Uterus (tissue), 4 donors: Measurements from ENCODE around the gene DENND4B. TPM values are rescaled to one million over a fixed set of nuclear protein-coding genes. Genes with fewer than 3 reads are reported as not detected.

Experiments used
- DNase-seq, 2 donors: peaks; one replicate each; pipeline ENCODE4 v3.0.0-alpha.2; 2019 to 2020
- H3K27ac ChIP-seq, 2 donors: fragments of 200-600 bp; sonication (generic); 1 replicate in 1 of 2; 2 replicates in 1 of 2; pipeline ENCODE4 v1.5.1; 2016 to 2018
- H3K27me3 ChIP-seq, 2 donors: fragments of 200-600 bp; sonication (generic); one replicate each; pipeline ENCODE4 v1.5.1; 2018 to 2019; ENCODE audit warnings: control low read depth in 1 of 2
- H3K36me3 ChIP-seq, 2 donors: fragments of 200-600 bp; sonication (generic); one replicate each; pipeline ENCODE4 v1.5.1; 2019; ENCODE audit warnings: control low read depth in 1 of 2
- H3K4me1 ChIP-seq, 2 donors: fragments of 200-600 bp; sonication (generic); one replicate each; pipeline ENCODE4 v1.5.1; 2018 to 2019; ENCODE audit warnings: control low read depth in 1 of 2
- H3K4me3 ChIP-seq, 2 donors: fragments of 200-600 bp; sonication (generic); 1 replicate in 1 of 2; 2 replicates in 1 of 2; pipeline ENCODE4 v1.5.1; 2018 to 2019; ENCODE audit warnings: mild to moderate bottlenecking in 1 of 2
- H3K9me3 ChIP-seq, 2 donors: fragments of 200-600 bp; sonication (generic); one replicate each; pipeline ENCODE4 v1.5.1; 2019; ENCODE audit warnings: control low read depth in 1 of 2
- POLR2A ChIP-seq, 2 donors: fragments of 450-650 bp; IDR thresholded peaks; one replicate each; pipeline ENCODE4 v1.6.1; 2016; ENCODE audit warnings: antibody characterized with exemption in 2 of 2, mild to moderate bottlenecking in 1 of 2, moderate library complexity in 1 of 2
- intact Hi-C: fragments of 100-400 bp; cut with DNase I; formaldehyde crosslinking; loops from one replicate; pipeline ENCODE4 v1.15.1; 2023; ENCODE audit warnings: low total_unique reads
- total RNA-seq, 4 donors: library from RNA; depleted of rRNA in 3 of 4; stranded (reverse); fragments of >200 nt in 3 of 4; gene quantifications; one replicate each; pipeline versions ENCODE4 v1.1.0 to v1.2.4, GENCODE V29; 2014 to 2023
- TF ChIP-seq, protein P1 (sequence below), 4 experiments: fragments of 200-600 bp in 2 of 4; fragments of 450-650 bp in 2 of 4; sonication (generic) in 2 of 4; IDR thresholded peaks; one replicate each; pipeline ENCODE4 v1.5.1; 2016 to 2019; ENCODE audit warnings: antibody characterized with exemption in 4 of 4, mild to moderate bottlenecking in 2 of 4, moderate library complexity in 1 of 4
- donor health status: DM: yes; HTN: yes; CAD: no.

The DENND4B gene
- total RNA-seq, 4 donors from 2014 or later: 5.6 to 94.9 (median 30.1) TPM

DNA sequence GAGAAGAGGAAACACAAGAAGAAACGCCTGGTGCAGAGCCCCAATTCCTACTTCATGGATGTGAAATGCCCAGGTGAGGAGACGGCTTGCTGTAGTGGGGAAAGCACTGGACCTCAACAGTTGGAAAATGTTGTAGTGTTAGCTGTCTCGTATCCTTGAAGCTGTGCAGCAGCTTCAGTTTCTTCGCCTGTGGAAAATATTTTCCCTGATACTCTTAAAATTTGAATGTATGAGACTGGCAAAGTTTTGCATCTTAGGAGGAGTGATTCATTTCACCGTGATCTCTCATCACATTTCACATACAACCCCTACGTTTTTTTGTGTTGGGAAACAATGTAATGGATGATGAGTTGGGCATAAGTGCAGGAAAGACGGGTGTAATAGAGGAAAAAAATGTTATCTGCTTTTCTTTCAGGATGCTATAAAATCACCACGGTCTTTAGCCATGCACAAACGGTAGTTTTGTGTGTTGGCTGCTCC is 44.7 kb upstream of the DENND4B start:
- no peaks in the 10 kb centered on the region for H3K36me3 ChIP-seq
- peak overlapping the region; percentile 94 to 99 for H3K27ac ChIP-seq
- H3K9me3 ChIP-seq: no peaks in the 10 kb centered on the region
- intact Hi-C loops: loop anchor here (5.0 kb wide), 1 partner anchor 194 kb away; no protein-coding TSS in a partner anchor
- H3K4me3 ChIP-seq: peak overlapping the region; percentile 74 to 99
- no peak for TF ChIP-seq POLR2A (IDR thresholded peaks at IDR 0.05)
- TF ChIP-seq, protein P1, sequence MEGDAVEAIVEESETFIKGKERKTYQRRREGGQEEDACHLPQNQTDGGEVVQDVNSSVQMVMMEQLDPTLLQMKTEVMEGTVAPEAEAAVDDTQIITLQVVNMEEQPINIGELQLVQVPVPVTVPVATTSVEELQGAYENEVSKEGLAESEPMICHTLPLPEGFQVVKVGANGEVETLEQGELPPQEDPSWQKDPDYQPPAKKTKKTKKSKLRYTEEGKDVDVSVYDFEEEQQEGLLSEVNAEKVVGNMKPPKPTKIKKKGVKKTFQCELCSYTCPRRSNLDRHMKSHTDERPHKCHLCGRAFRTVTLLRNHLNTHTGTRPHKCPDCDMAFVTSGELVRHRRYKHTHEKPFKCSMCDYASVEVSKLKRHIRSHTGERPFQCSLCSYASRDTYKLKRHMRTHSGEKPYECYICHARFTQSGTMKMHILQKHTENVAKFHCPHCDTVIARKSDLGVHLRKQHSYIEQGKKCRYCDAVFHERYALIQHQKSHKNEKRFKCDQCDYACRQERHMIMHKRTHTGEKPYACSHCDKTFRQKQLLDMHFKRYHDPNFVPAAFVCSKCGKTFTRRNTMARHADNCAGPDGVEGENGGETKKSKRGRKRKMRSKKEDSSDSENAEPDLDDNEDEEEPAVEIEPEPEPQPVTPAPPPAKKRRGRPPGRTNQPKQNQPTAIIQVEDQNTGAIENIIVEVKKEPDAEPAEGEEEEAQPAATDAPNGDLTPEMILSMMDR (IDR thresholded peaks at IDR 0.05): no peak
- no peak for DNase-seq
- no peaks in the 10 kb centered on the region for H3K27me3 ChIP-seq
- peaks cover 0 to 16% of the 10 kb centered on the region in 2 donors for H3K4me1 ChIP-seq

DNA sequence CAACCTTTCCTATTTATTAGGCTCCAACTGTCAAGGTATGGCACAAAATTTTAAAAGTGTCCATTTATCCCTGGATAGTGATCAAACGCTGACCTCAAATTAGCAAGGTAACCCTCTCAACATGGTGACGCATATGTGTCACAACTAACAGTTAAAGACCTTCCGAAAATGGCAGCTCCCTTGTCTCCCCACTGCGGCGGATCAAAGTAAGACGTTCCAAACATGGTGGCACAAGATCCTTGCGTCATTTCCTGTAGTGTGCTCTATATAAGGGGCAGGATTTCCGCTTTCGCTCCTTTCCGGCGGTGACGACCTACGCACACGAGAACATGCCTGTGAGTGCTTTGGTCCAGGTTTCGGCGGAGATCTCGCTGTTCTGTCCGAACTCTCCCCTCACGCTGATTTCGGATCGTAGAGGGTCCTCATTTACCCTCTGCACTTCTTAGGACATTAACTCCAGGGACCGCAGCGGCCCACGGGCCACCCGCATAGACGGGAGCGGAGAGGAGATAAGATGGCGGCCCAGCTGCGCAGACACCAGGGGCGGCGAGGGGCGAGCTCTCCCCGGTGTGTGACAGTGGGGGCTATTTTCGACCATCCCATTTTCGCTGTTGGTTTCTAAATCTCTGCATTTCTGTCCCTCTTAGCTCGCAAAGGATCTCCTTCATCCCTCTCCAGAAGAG is 44.1 kb upstream of the DENND4B start, which contains the start of gene RPS27:
Gene RPS27, plus strand, starts transcription at position 295 of the 683 bp plus-strand sequence. Its CDS starts 35 bp downstream, at position 330.
- peaks cover 0 to 16% of the 10 kb centered on the region in 2 donors for H3K4me1 ChIP-seq
- intact Hi-C loops: loop anchor here (5.0 kb wide), 1 partner anchor 193 kb away; no protein-coding TSS in a partner anchor

DNA sequence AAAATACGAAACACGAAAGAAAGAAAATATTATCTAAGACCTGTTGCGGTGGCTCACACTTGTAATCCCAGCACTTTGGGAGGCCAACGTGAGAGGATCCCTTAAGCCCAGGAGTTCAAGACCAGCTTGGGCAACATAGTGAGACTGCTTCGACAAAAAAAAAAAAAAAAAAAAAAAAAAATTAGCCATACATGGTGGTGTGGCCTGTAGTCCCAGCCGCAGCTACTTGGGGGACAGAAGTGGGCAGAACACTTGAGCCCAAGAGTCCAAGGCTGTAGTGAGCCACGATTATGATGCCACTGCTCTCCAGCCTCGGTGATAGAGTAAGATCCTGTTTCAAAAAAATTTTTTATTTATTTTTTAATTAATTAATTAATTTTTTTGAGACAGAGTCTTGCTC is 41.1 kb upstream of the DENND4B start:
- Histone ChIP-seq H3K9me3 (no peaks in the 10 kb centered on the region), H3K4me1 (peaks cover 0 to 14% of the 10 kb centered on the region in 2 donors), H3K27ac (peak overlapping the region in 1 of 2 donors; percentile 95), H3K4me3 (no peak overlapping the region), H3K36me3 (no peaks in the 10 kb centered on the region), H3K27me3 (no peaks in the 10 kb centered on the region)
- no peak for DNase-seq
- intact Hi-C loops: loop anchor here (10.0 kb wide), 1 partner anchor 313 kb away; the partner anchor contains the start of genes ILF2 and NPR1
- TF ChIP-seq POLR2A (IDR thresholded peaks at IDR 0.05): no peak
- TF ChIP-seq, protein P1 (IDR thresholded peaks at IDR 0.05): no peak

More for the DNA sequence above, 44.1 kb upstream of the DENND4B start, which contains the start of gene RPS27:
- no peaks in the 10 kb centered on the region for H3K36me3 ChIP-seq
- H3K4me3 ChIP-seq: peak within 1 kb of the TSS; percentile 74 to 99
- DNase-seq: peak; percentile 87 to 96
- peak within 1 kb of the TSS; percentile 94 to 99 for H3K27ac ChIP-seq
- TF ChIP-seq POLR2A (IDR thresholded peaks at IDR 0.05): peak; percentile 94 to 98
- TF ChIP-seq, protein P1 (IDR thresholded peaks at IDR 0.05): peak in 2 of 4 experiments; percentile 30 to 33
- H3K27me3 ChIP-seq: no peaks in the 10 kb centered on the region
- H3K9me3 ChIP-seq: no peaks in the 10 kb centered on the region

DNA sequence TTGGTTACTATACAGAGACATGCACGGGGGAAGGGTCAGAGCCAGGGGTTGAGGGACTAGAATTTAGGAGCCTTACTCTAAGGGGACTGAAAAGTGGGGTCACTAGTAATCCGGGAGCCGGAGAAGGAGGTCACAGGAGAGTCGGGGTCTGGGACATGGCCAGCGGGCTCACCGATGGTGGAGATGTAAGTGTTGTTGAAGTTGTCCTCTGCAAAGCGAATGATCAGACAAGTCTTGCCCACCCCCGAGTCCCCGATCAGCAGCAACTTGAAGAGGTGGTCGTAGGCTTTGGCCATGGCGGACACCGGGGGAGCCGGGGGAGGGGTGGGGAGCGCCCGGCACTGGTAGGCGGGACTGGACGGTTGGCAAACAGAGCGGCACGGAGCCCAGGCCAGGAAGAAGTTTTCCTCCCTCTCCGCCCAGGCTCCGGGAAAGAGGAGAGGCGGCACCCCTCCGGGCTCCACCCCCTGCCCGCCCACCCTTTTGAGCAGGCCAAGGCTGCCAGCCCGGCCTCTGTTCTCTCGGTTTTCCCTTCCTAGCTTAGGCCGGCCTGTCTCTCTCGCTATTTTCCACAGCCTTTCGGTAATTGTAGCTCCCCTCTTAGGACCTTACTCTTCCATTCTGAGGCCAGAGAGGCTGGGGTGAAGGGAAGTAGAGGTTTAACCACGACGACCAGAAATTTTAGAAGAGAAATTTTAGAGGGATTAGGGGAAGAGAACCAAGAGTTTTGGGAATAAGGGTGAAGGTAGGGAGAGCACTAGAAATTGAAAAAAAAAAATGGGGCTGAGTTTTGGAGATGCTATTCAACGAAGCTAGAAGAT is 39.6 kb upstream of the DENND4B start, which contains the start of gene RAB13:
Gene RAB13, minus strand, starts transcription at position 399 of the 821 bp plus-strand sequence. Its CDS starts 103 bp downstream, at position 296.
- Histone ChIP-seq H3K36me3 (no peaks in the 10 kb centered on the region), H3K27ac (peak within 1 kb of the TSS; percentile 95 to 97), H3K27me3 (no peaks in the 10 kb centered on the region), H3K9me3 (no peaks in the 10 kb centered on the region), H3K4me3 (peak within 1 kb of the TSS; percentile 45 to 57), H3K4me1 (no peaks in the 10 kb centered on the region)
- TF ChIP-seq, protein P1 (IDR thresholded peaks at IDR 0.05): no peak
- TF ChIP-seq POLR2A (IDR thresholded peaks at IDR 0.05): peak; percentile 9 to 51
- DNase-seq: peak; percentile 88 to 91
- intact Hi-C loops: loop anchor here (10.0 kb wide), 1 partner anchor 311 kb away; the partner anchor contains the start of genes ILF2 and NPR1
